Calu3 (cell line): Measurements from ENCODE around the gene TERB1. TPM values are rescaled to one million over a fixed set of nuclear protein-coding genes. Genes with fewer than 3 reads are reported as not detected.
A peak's percentile ranks its signal among the peaks of the same experiment; 100 is the strongest.

Source experiments
- BruUV-seq: library from RNA; stranded (reverse); fragments of 400-500 nt; replicated peaks from 2 replicates; lab custom pipeline; 2021; lab: Mats Ljungman, UMichigan
- CTCF ChIA-PET: fragments of 300-600 bp; sonication (Branson Sonifier 250); formaldehyde crosslinking; loops from one replicate; lab custom pipeline; 2022; ENCODE audit warnings: antibody characterized with exemption; lab: Charles Lee
- DNase-seq: peaks from one replicate; pipeline ENCODE4 v3.0.0; 2022
- H3K27ac Mint-ChIP-seq: one replicate; pipeline ENCODE4 v1.8.0; 2022; ENCODE audit warnings: mixed read lengths; ENCODE audit not compliant: unreplicated experiment
- H3K27me3 Mint-ChIP-seq: one replicate; pipeline ENCODE4 v1.8.0; 2022; ENCODE audit warnings: mixed read lengths; ENCODE audit not compliant: unreplicated experiment
- H3K36me3 Mint-ChIP-seq: one replicate; pipeline ENCODE4 v1.8.0; 2022; ENCODE audit warnings: mild to moderate bottlenecking, moderate library complexity, mixed read lengths; ENCODE audit not compliant: insufficient read depth, unreplicated experiment
- H3K4me1 Mint-ChIP-seq: one replicate; pipeline ENCODE4 v1.8.0; 2022; ENCODE audit warnings: mild to moderate bottlenecking, low read depth, mixed read lengths; ENCODE audit not compliant: unreplicated experiment
- H3K4me3 Mint-ChIP-seq: one replicate; pipeline ENCODE4 v1.8.0; 2022; ENCODE audit warnings: mild to moderate bottlenecking, low read depth, moderate library complexity, mixed read lengths; ENCODE audit not compliant: unreplicated experiment
- H3K9me3 Mint-ChIP-seq: one replicate; pipeline ENCODE4 v1.8.0; 2022; ENCODE audit warnings: low read depth, mixed read lengths; ENCODE audit not compliant: unreplicated experiment
- intact Hi-C: fragments of 100-400 bp; cut with micrococcal nuclease; formaldehyde crosslinking; loops from one replicate; pipeline ENCODE4 v1.10.0; 2022; ENCODE audit not compliant: unreplicated experiment
- total RNA-seq: library from RNA; stranded (reverse); gene quantifications from 2 replicates; pipeline ENCODE4 v1.2.3, GENCODE V29; 2022
- TF ChIP-seq, protein P1 (sequence below): fragments of 200-600 bp; IDR thresholded peaks from one replicate; pipeline ENCODE4 v1.8.0; 2022; ENCODE audit warnings: antibody characterized with exemption; ENCODE audit not compliant: unreplicated experiment

The TERB1 gene
- total RNA-seq, 1 experiment from 2014 or later: 0.59 TPM

- Mint-ChIP-seq H3K27ac (peak overlapping the region; percentile 21), H3K4me3 (no peak overlapping the region), H3K9me3 (peaks cover 4% of the 10 kb centered on the region), H3K4me1 (no peaks in the 10 kb centered on the region), H3K36me3 (peaks cover 12% of the 10 kb centered on the region), H3K27me3 (no peaks in the 10 kb centered on the region)
- intact Hi-C loops: no loop called here
- CTCF ChIA-PET: no interaction called here
- no peak for DNase-seq
- no TSS peak for BruUV-seq
- TF ChIP-seq, protein P1, sequence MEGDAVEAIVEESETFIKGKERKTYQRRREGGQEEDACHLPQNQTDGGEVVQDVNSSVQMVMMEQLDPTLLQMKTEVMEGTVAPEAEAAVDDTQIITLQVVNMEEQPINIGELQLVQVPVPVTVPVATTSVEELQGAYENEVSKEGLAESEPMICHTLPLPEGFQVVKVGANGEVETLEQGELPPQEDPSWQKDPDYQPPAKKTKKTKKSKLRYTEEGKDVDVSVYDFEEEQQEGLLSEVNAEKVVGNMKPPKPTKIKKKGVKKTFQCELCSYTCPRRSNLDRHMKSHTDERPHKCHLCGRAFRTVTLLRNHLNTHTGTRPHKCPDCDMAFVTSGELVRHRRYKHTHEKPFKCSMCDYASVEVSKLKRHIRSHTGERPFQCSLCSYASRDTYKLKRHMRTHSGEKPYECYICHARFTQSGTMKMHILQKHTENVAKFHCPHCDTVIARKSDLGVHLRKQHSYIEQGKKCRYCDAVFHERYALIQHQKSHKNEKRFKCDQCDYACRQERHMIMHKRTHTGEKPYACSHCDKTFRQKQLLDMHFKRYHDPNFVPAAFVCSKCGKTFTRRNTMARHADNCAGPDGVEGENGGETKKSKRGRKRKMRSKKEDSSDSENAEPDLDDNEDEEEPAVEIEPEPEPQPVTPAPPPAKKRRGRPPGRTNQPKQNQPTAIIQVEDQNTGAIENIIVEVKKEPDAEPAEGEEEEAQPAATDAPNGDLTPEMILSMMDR: no peak
These were observed 88.9 kb downstream of the TERB1 start for GRCh38 chr16:66712512-66712911.

DNA sequence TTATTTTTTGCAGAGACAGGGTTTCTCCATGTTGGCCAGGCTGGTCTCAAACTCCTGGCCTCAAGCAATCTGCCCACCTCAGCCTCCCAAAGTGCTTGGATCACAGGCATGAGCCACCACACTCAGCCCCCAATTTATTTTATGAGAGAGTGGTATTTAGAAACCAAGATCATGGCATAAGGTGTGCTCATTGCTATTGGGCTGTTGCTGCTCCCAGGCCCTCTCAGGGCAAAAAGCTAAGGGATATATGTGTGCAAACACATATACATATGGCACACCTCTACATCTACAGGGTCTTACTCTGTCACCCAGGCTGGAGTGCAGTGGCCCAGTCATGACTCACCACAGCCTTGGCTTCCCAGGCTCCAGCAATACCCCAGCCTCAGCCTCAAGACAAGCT is 89.8 kb downstream of the TERB1 start:
- Mint-ChIP-seq H3K4me3 (no peak overlapping the region), H3K27ac (no peak overlapping the region), H3K4me1 (no peaks in the 10 kb centered on the region), H3K27me3 (no peaks in the 10 kb centered on the region), H3K9me3 (peaks cover 4% of the 10 kb centered on the region), H3K36me3 (peaks cover 5% of the 10 kb centered on the region)
- CTCF ChIA-PET: no interaction called here
- intact Hi-C loops: no loop called here
- BruUV-seq: no TSS peak
- no peak for DNase-seq
- TF ChIP-seq, protein P1: no peak

DNA sequence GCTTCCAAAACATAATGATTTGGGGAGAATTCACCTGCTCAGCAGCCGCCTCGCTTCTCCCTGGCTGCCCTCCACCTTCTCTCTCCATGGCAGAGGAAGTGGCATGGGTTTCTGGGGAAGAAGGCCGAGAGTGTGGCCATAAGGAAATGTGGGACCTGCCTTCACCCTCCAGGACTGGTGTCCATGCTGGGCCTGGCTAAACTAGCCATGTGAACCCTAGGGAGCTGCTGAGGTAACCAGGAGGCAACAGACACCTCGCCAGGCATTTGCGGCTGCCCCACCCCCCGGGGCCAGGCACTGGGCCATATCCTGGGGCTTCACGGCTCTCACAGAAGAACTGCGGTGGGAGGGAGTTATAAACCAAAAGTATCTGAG is 94.9 kb downstream of the TERB1 start:
- TF ChIP-seq, protein P1: no peak
- intact Hi-C loops: no loop called here
- Mint-ChIP-seq H3K27ac (no peak overlapping the region), H3K9me3 (no peaks in the 10 kb centered on the region), H3K27me3 (peaks cover 26% of the 10 kb centered on the region), H3K36me3 (peaks cover 5% of the 10 kb centered on the region), H3K4me3 (no peak overlapping the region), H3K4me1 (no peaks in the 10 kb centered on the region)
- CTCF ChIA-PET: no interaction called here
- no peak for DNase-seq
- BruUV-seq: no TSS peak

DNA sequence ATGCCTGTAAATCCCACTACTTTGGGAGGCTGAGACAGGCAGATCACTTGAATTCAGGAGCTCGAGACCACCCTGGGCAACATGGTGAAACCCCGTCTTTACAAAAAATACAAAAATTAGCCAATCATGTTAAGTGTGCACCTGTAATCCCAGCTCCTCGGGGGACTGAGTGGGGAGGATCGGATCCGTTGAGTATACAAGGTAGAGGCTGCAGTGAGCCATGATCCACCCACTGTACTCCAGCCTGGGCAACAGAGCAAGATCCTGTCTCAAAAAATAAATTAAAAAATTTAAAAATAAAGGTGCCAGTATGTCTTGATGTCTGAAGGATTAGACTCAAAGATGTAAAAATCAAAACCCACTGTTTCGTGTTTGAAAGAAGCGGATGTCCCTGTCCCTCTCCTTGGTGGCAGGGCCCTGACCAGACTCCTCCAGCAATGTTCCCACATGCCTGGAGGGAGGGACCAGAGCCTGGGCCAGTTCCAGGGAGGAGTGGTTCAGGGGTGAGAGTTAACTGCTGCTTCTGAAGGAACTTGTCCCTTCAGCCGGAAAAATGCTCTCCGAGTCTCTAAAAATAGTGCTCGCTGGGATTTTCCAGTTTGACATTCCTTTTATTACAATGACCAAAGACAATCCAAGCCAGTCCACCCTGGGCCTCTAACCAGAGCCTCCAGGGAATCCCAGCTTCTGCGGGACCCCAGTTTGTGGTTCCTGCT is 95.4 kb downstream of the TERB1 start:
- Mint-ChIP-seq H3K4me1 (no peaks in the 10 kb centered on the region), H3K9me3 (no peaks in the 10 kb centered on the region), H3K27me3 (peaks cover 26% of the 10 kb centered on the region), H3K4me3 (no peak overlapping the region), H3K36me3 (peaks cover 5% of the 10 kb centered on the region), H3K27ac (no peak overlapping the region)
- intact Hi-C loops: no loop called here
- TF ChIP-seq, protein P1: no peak
- no TSS peak for BruUV-seq
- DNase-seq: no peak
- CTCF ChIA-PET: no interaction called here

Other genes starting within 250 kb of the TERB1 start
- 217 and 293 TPM in 2 replicates for gene CKLF, start 249.0 kb downstream of the TERB1 start, total RNA-seq
- gene CMTM1, start 235.1 kb downstream of the TERB1 start, total RNA-seq: 48.4 and 72.1 TPM in 2 replicates
- gene CMTM2, start 222.1 kb downstream of the TERB1 start, total RNA-seq: 0.92 and 0.95 TPM in 2 replicates
- gene CMTM3, start 196.9 kb downstream of the TERB1 start, total RNA-seq: 18.4 and 33.6 TPM in 2 replicates
- gene CMTM4, start 104.8 kb downstream of the TERB1 start, total RNA-seq: 79.6 and 110 TPM in 2 replicates
- gene DYNC1LI2, start 50.0 kb downstream of the TERB1 start, total RNA-seq: 152 and 163 TPM in 2 replicates
- 79.4 and 84.5 TPM in 2 replicates for gene NAE1, start 29.4 kb upstream of the TERB1 start, total RNA-seq
- gene CA7, start 42.8 kb upstream of the TERB1 start, total RNA-seq: not detected in 2 replicates
- 25.0 and 27.2 TPM in 2 replicates for gene PDP2, start 78.9 kb upstream of the TERB1 start, total RNA-seq
- not detected in 2 replicates for gene CDH16, start 117.3 kb upstream of the TERB1 start, total RNA-seq
- gene RRAD, start 124.0 kb upstream of the TERB1 start, total RNA-seq: 1.3 and 2.2 TPM in 2 replicates
- gene CIAO2B, start 132.8 kb upstream of the TERB1 start, total RNA-seq: 121 and 126 TPM in 2 replicates
- gene CES2, start 133.9 kb upstream of the TERB1 start, total RNA-seq: 58.7 and 61.1 TPM in 2 replicates
- 0.64 and 2.5 TPM in 2 replicates for gene CES3, start 159.7 kb upstream of the TERB1 start, total RNA-seq
- not detected in 2 replicates for gene CES4A, start 187.0 kb upstream of the TERB1 start, total RNA-seq
- 116 and 131 TPM in 2 replicates for gene CBFB, start 227.6 kb upstream of the TERB1 start, total RNA-seq